ENCODE data around the gene PIM3.
"Not testable (repeated sequence)": the region's sequence is repeated elsewhere in the genome, so short reads cannot be mapped to it uniquely, and the experiment has no call there.

PIM3 gene

GRCh38 chr22:49943771-49944398, 16.7 kb upstream of the PIM3 start:
- no peak for DNase-seq

- DNase-seq = no peak
These were observed 16.1 kb upstream of the PIM3 start for GRCh38 chr22:49944399-49944891.

DNA sequence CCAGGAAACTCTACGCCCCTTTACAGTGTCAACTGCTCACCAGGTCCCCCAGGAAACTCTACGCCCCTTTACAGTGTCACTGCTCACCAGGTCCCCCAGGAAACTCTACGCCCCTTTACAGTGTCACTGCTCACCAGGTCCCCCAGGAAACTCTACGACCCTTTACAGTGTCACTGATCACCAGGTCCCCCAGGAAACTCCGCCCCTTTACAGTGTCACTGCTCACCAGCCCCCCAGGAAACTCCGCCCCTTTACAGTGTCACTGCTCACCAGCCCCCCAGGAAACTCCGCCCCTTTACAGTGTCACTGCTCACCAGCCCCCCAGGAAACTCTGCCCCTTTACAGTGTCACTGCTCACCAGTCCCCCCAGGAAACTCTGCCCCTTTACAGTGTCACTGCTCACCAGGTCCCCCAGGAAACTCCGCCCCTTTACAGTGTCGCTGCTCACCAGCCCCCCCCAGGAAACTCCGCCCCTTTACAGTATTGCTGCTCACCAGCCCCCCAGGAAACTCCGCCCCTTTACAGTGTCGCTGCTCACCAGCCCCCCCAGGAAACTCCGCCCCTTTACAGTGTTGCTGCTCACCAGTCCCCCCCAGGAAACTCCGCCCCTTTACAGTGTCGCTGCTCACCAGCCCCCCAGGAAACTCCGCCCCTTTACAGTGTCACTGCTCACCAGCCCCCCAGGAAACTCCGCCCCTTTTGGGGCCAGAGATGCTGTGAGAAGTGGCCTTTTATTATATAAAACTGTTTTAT, 15.4 kb upstream of the PIM3 start:
- not testable (repeated sequence) for DNase-seq

DNA sequence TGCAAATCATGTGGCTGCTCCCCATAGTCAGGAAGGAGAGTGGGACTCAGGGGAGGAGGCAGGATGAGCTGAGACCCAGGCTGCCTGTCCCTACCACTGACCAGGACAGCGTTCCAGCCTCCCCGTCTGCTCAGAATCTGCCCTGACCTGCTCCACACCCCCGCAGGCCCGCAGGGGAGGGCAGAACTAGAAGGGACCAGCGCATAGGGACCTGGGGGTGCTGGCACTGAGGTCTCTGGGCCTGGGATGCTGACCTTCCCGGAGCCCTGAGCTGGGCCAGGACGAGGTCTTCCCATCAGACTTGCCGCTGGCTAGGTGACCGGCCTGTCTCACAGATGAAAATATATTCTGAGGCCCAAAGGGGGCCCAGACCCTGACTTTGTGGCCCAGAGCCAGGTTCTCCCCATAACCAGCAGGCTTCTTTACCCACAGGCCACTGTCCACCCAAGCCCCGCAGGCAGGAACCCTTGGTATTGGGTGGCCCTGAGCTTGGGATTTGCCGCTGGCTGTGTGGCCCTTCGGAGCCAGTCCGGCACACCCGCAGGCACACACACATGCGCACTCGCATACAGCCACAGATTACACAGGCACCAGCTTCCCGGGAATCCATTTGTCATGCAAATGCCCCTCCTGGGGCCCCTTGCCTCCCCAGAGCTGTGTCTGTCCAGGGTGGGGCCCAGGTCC, 13.8 kb upstream of the PIM3 start:
- DNase-seq = no peak

DNA sequence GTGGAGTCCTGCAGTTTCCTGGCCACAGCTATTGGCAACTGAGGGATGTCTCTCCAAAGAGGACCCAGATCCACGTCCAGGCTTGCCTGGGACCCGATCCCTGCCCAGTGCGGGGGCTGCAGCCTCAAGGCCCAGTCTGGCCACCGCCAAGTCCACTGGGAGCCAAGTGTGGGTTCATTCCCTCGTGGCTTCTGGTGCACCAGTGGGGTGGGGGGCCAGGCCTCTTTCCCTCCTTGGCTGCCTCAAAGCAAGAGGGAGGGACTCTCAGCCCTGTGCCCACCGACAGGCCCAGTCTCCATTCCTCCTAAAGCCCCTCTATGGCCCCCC, 13.3 kb upstream of the PIM3 start:
- DNase-seq = no peak

GRCh38 chr22:49948116-49948957, 12.2 kb upstream of the PIM3 start:
- no peak for DNase-seq

- no peak for DNase-seq
These were observed 11.3 kb upstream of the PIM3 start for GRCh38 chr22:49948958-49949913.

GRCh38 chr22:49949914-49950292, 10.7 kb upstream of the PIM3 start:
- DNase-seq = no peak

GRCh38 chr22:49950396-49950994, 10.1 kb upstream of the PIM3 start:
- DNase-seq = no peak

GRCh38 chr22:49951000-49951677, 9.4 kb upstream of the PIM3 start:
- no peak for DNase-seq

DNA sequence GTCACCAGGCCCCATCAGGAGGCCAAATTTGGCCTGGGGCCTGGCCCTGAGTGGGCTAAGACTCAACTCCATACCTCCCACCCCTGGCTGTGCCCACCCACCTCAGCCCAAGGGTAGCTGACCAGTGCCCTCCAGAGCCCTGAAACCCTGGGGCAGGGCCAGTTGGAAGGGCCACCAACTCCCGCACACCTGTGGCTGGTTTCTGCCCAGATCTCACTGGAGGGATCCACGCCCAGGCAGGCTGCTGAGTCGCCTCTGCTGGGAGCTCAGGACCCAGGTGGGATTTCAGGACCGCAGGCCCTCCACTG, 8.9 kb upstream of the PIM3 start:
- no peak for DNase-seq

DNA sequence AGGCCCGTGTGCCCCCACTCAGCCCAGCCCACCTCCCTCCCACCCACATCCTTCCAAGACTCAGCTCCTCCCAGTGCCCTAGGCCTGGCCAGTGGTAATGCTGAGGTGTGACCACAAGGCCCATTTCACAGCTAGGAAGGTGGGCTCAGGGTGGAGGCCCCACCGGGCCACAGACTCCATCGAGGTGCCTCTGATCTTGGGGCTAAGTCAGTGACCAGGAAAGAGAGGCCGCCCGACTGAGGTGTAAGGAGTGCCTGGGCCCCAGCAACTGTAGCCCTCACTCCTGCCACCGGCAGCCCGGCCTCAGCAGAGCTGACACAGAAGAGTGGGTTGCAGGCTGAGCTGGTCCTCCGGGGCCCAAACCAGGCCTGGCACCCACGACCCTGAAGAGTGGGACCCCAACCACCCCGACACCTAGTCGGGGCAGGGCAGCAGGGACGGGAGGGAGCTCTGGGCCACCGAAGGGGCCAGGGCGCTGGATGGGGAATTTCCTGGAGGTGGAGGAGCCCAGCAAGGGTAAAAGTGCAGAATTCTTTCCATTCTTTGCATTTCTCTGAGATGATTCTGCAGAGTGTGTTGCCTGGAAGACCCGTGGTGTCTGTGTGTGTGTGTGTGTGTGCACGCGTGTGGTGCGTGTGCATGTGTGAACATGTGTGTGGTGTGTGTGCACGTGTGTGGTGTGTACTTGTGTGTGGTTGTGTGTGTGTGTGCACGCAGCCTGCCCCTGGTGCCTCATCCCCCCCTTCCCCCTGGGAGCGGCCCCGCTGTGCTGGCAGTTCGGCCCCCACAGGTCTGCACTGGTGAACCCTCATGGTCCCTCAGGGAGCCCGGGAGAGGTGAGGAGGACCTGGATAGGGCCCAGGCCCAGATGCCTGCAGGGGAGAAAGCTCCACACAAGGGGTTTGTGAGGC, 8.3 kb upstream of the PIM3 start:
- no peak for DNase-seq

GRCh38 chr22:49953027-49953679, 7.4 kb upstream of the PIM3 start:
- DNase-seq = no peak

DNA sequence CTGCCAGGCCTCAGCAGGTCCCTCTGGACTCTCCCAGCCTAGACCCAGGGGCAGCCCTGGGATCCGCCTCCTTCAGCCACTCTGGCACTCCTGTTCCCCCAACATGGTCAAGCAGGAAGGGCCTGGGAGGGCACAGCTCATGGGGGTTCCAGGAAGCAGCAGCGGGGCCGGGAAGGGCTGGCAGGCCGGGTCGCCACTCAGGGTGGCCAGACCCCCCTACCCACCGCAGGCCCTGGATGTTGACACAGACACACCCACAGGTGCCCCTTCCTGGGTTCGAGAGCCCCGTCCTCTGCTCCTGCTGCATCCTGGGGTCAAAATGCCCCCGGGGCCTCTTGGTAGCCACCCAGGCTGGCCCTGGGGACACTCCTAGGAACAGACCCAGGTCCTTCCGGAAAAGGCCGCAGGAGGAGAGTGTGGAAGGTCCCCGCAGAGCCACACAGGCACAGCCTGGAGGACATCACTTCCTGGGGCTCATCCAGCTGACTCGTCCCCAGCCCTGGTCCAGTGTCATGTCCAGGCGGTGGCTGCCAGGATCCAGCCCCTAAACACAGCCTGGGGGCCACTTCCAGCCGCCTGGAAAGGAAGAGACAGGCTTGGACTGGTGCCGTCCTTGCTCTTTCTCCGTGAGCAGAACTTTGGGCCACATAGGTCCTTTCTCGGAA, 6.8 kb upstream of the PIM3 start:
- no peak for DNase-seq

DNA sequence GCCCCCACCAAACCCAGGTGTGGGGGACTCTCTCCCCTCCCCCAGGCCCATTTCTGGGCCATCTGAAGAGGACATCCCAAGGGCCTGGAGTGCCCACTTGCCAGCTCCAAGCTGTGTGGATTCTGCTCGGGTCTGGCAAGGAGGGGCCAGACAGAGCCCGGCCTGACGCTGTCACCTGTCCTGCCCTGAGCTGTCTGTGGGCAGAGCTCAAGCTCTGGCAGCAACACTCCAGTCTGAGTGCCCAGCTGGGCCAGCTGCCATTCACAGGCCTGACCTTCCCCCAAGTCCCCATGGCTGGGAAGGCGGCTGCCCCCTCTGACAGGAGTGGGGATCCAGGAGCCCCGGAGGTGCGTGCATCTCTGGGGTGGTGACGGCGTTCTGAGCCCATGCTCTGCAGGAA, 6.2 kb upstream of the PIM3 start:
- DNase-seq = no peak

DNA sequence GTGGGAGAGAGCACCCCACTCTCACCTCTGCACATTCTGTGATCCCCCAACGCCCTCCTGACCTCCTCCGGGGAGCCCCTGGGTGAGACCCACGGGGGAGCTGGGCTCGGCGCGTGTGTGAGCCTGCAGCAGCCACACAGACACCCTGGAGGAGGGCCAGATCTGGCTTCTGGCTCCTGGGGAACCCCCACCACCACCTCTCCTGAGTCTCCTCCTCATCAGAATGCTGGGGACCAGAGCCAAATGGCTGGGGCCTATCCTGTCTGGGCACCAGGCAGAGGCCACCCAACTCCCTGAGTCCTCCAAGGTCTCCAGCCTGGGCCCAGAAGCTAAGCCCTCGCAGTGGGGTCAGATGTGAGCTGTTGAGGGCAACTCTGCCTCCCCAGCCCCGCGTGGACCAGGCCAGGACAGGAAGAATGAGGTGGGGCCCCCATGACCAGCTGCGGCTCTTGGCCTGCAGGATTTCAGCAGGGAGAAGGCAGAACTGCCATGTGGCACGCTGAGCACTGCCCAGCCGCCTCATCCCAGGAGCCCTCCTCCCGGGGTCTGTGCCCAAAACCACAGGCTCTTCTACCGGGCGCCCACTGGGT, 5.5 kb upstream of the PIM3 start:
- no peak for DNase-seq

GRCh38 chr22:49955581-49956417, 4.8 kb upstream of the PIM3 start:
- DNase-seq = no peak

- DNase-seq = no peak
These were observed 4.2 kb upstream of the PIM3 start for GRCh38 chr22:49956418-49956770.
